Calu3 (cell line): Measurements from ENCODE around the gene KRTAP4-8. TPM values are rescaled to one million over a fixed set of nuclear protein-coding genes. Genes with fewer than 3 reads are reported as not detected.
"Not testable (repeated sequence)": the region's sequence is repeated elsewhere in the genome, so short reads cannot be mapped to it uniquely, and the experiment has no call there.

Source experiments
- BruUV-seq: library from RNA; stranded (reverse); fragments of 400-500 nt; replicated peaks from 2 replicates; lab custom pipeline; 2021; lab: Mats Ljungman, UMichigan
- CTCF ChIA-PET: fragments of 300-600 bp; sonication (Branson Sonifier 250); formaldehyde crosslinking; loops from one replicate; lab custom pipeline; 2022; ENCODE audit warnings: antibody characterized with exemption; lab: Charles Lee
- DNase-seq: peaks from one replicate; pipeline ENCODE4 v3.0.0; 2022
- H3K27ac Mint-ChIP-seq: one replicate; pipeline ENCODE4 v1.8.0; 2022; ENCODE audit warnings: mixed read lengths; ENCODE audit not compliant: unreplicated experiment
- H3K27me3 Mint-ChIP-seq: one replicate; pipeline ENCODE4 v1.8.0; 2022; ENCODE audit warnings: mixed read lengths; ENCODE audit not compliant: unreplicated experiment
- H3K36me3 Mint-ChIP-seq: one replicate; pipeline ENCODE4 v1.8.0; 2022; ENCODE audit warnings: mild to moderate bottlenecking, moderate library complexity, mixed read lengths; ENCODE audit not compliant: insufficient read depth, unreplicated experiment
- H3K4me1 Mint-ChIP-seq: one replicate; pipeline ENCODE4 v1.8.0; 2022; ENCODE audit warnings: mild to moderate bottlenecking, low read depth, mixed read lengths; ENCODE audit not compliant: unreplicated experiment
- H3K4me3 Mint-ChIP-seq: one replicate; pipeline ENCODE4 v1.8.0; 2022; ENCODE audit warnings: mild to moderate bottlenecking, low read depth, moderate library complexity, mixed read lengths; ENCODE audit not compliant: unreplicated experiment
- H3K9me3 Mint-ChIP-seq: one replicate; pipeline ENCODE4 v1.8.0; 2022; ENCODE audit warnings: low read depth, mixed read lengths; ENCODE audit not compliant: unreplicated experiment
- intact Hi-C: fragments of 100-400 bp; cut with micrococcal nuclease; formaldehyde crosslinking; loops from one replicate; pipeline ENCODE4 v1.10.0; 2022; ENCODE audit not compliant: unreplicated experiment
- total RNA-seq: library from RNA; stranded (reverse); gene quantifications from 2 replicates; pipeline ENCODE4 v1.2.3, GENCODE V29; 2022
- TF ChIP-seq, protein P1 (sequence below): fragments of 200-600 bp; IDR thresholded peaks from one replicate; pipeline ENCODE4 v1.8.0; 2022; ENCODE audit warnings: antibody characterized with exemption; ENCODE audit not compliant: unreplicated experiment

KRTAP4-8 gene
- total RNA-seq, 1 experiment from 2014 or later = not detected

DNA sequence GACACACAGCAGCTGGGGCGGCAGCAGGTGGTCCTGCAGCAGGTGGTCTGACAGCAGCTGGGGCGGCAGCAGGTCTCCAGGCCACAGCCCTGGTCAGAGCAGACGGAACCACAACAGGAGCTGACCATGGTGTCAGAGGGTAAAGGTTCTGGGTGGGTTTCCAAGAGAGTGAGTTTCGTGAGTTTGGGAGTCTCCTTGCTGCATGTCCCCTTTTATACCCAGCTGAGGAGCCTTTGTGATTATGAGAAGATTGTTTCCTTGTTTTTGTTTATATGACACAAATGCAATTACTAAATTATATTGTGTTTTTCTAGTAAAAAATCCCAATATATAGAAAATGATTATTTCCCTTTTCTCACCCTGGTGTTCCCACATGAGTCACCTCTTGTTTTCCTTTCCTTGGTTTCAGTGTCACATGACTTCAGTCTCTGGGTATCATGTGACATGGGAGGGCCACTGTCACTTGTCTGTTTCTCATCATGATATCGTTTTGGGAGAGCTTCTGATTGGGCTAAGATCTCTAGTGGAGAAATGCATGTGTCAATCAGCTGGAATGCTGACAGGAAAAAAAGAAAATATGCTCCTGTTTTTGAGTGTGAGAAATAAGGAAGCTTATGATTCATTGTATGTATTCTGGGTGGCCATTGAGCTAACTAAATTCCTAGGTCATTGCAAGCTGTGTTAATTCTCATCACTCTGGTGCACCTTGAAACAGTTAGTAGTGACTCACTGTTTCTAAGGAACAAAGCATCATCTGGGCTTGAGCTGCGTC is 42.6 kb upstream of the KRTAP4-8 start, which contains the start of gene KRTAP4-6:
Gene KRTAP4-6 (minus strand): TSS at position 185 of the 772 bp plus-strand sequence. CDS start 57 bp downstream, at position 128.
- peak within 1 kb of the TSS; percentile 84 for H3K27ac Mint-ChIP-seq
- CTCF ChIA-PET = interaction anchor here (0.5 to 1.2 kb wide), 4 partner anchors 8 to 1176 kb away, joined by 3 to 8 read pairs (median 4); no protein-coding TSS in a partner anchor

DNA sequence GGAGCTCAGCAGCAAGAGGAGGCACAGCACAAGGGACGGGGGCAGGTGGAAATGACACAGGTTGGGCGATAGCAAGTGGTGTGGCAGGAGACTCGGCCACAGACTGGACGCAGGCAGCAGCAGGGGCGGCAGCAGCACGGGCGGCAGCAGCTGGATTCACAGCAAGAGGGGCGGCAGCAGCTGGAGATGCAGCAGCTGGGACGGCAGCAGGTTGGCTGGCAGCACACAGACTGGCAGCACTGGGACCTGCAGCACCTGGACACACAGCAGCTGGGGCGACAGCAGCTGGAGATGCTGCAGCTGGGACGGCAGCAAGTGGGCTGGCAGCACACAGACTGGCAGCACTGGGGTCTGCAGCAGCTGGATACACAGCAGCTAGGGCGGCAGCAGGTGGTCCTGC is 41.9 kb upstream of the KRTAP4-8 start:
- intact Hi-C loops, CTCF ChIA-PET, BruUV-seq, DNase-seq, H3K27me3 Mint-ChIP-seq, H3K4me3 Mint-ChIP-seq: not testable (repeated sequence)
- Mint-ChIP-seq H3K36me3 (peaks cover 13% of the 10 kb centered on the region), H3K4me1 (peaks cover 32% of the 10 kb centered on the region), H3K9me3 (peaks cover 25% of the 10 kb centered on the region), H3K27ac (peak overlapping the region; percentile 78)

More for the DNA sequence above, 42.6 kb upstream of the KRTAP4-8 start, which contains the start of gene KRTAP4-6:
- Mint-ChIP-seq H3K4me3 (peak within 1 kb of the TSS; percentile 33), H3K27me3 (no peaks in the 10 kb centered on the region), H3K36me3 (peaks cover 13% of the 10 kb centered on the region), H3K4me1 (peaks cover 32% of the 10 kb centered on the region), H3K9me3 (peaks cover 25% of the 10 kb centered on the region)
- intact Hi-C loops = no loop called here
- no TSS peak for BruUV-seq
- TF ChIP-seq, protein P1, sequence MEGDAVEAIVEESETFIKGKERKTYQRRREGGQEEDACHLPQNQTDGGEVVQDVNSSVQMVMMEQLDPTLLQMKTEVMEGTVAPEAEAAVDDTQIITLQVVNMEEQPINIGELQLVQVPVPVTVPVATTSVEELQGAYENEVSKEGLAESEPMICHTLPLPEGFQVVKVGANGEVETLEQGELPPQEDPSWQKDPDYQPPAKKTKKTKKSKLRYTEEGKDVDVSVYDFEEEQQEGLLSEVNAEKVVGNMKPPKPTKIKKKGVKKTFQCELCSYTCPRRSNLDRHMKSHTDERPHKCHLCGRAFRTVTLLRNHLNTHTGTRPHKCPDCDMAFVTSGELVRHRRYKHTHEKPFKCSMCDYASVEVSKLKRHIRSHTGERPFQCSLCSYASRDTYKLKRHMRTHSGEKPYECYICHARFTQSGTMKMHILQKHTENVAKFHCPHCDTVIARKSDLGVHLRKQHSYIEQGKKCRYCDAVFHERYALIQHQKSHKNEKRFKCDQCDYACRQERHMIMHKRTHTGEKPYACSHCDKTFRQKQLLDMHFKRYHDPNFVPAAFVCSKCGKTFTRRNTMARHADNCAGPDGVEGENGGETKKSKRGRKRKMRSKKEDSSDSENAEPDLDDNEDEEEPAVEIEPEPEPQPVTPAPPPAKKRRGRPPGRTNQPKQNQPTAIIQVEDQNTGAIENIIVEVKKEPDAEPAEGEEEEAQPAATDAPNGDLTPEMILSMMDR = no peak
- peak; percentile 44 for DNase-seq

DNA sequence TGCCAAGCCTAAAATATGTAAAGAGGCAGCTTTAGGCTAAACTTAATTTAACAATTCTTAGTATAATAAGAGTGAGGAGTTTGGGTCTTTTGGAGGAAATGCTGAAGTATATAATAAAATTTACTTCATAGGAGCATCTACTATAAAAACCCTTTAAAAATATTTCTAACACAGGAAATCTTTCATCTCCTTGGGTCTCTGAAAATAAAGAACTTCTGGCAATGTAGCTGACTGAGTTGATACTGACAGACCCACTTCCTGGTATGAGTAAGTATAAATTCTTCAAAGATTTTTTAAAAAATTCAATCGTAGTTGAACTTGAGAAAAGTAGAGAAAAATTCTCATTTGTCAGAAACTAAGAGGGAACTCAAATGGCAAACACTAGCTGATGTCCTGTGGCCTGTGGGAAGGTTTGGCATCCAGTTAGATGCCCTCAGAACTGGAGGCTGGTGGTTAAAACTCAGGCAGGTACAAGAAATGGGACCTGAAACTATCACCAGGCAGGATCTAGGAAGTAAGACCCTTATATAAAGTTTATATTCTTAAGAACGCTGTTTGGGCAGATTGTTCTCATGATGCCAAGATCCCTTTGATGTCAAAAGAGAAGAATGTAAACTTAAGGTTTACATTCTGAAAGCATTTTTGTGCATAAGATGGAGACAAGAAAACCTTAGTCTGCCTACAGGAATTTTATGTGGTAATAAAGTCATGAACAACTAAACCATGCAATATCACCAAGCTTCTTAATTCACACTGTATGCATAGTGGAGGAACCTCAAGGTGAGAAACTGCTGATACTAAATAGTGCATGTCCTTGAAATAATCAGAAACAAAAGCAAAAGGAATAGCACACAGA is 36.2 kb upstream of the KRTAP4-8 start:
- TF ChIP-seq, protein P1 = no peak
- no peaks in the 10 kb centered on the region for H3K27me3 Mint-ChIP-seq
- intact Hi-C loops = loop anchor here (5.0 kb wide), 1 partner anchor 177 kb away; no protein-coding TSS in a partner anchor
- H3K9me3 Mint-ChIP-seq = peaks cover 9% of the 10 kb centered on the region
- CTCF ChIA-PET = no interaction called here
- H3K4me1 Mint-ChIP-seq = peaks cover 44% of the 10 kb centered on the region
- peak overlapping the region; percentile 24 for H3K27ac Mint-ChIP-seq
- no peaks in the 10 kb centered on the region for H3K36me3 Mint-ChIP-seq
- no TSS peak for BruUV-seq
- DNase-seq = no peak
- no peak overlapping the region for H3K4me3 Mint-ChIP-seq

DNA sequence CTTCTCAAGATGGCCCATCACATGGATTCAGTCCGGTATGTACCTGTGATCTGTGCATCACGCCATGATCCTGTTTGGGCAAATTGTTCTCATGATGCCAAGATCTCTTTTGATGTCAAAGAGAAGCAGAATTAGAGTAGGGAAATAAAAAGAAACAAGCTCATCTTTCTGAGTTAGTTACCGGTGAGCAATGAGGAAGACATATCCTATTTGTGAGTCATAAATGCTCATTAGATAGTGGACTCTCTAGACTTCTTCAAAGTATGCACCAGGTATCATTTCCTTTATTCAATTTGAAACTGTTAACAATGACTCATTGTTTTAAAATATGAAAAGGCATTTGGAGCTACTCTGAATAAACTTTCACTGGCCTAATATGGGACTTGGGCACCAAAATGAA is 34.0 kb upstream of the KRTAP4-8 start:
- CTCF ChIA-PET = interaction anchor here (0.5 to 1.5 kb wide), 9 partner anchors 9 to 992 kb away, joined by 3 to 8 read pairs (median 3); partner anchors contain the start of genes CASC3 and KRTAP4-6
- intact Hi-C loops = loop anchor here (5.0 kb wide), 1 partner anchor 175 kb away; no protein-coding TSS in a partner anchor
- no peak for DNase-seq
- H3K9me3 Mint-ChIP-seq = peaks cover 4% of the 10 kb centered on the region
- no peak overlapping the region for H3K4me3 Mint-ChIP-seq
- BruUV-seq = no TSS peak
- no peaks in the 10 kb centered on the region for H3K27me3 Mint-ChIP-seq
- H3K4me1 Mint-ChIP-seq = peaks cover 44% of the 10 kb centered on the region
- no peaks in the 10 kb centered on the region for H3K36me3 Mint-ChIP-seq
- TF ChIP-seq, protein P1 = no peak
- H3K27ac Mint-ChIP-seq = peak overlapping the region; percentile 57
